Coronary artery (tissue), 2 donors: Measurements from ENCODE around the gene PASD1.

Experiments used
- DNase-seq: peaks from one replicate; pipeline ENCODE4 v3.0.0-alpha.2; 2017; ENCODE audit warnings: low spot score
- H3K27ac ChIP-seq, 2 donors: fragments of 200-600 bp; sonication (generic); one replicate each; pipeline ENCODE4 v1.5.1; 2016 to 2019
- H3K4me3 ChIP-seq: fragments of 200-600 bp; sonication (generic); 2 replicates; pipeline ENCODE4 v1.5.1; 2016; ENCODE audit warnings: mild to moderate bottlenecking, moderate library complexity
- CTCF ChIP-seq: fragments of 200-600 bp; sonication (generic); IDR thresholded peaks from one replicate; pipeline ENCODE4 v1.5.1; 2019; ENCODE audit warnings: antibody characterized with exemption

Gene PASD1

GRCh38 chrX:151697522-151697921, 134.0 kb downstream of the PASD1 start:
- TF ChIP-seq CTCF: no peak
- Histone ChIP-seq H3K27ac (no peak overlapping the region), H3K4me3 (no peak overlapping the region)
- DNase-seq: no peak

GRCh38 chrX:151698485-151698884, 135.0 kb downstream of the PASD1 start:
- TF ChIP-seq CTCF: no peak
- Histone ChIP-seq H3K4me3 (no peak overlapping the region), H3K27ac (no peak overlapping the region)
- no peak for DNase-seq

- Histone ChIP-seq H3K27ac (no peak overlapping the region), H3K4me3 (no peak overlapping the region)
- no peak for TF ChIP-seq CTCF
- DNase-seq: no peak
These were observed 136.3 kb downstream of the PASD1 start for GRCh38 chrX:151699746-151700145.

GRCh38 chrX:151700581-151700980, 137.1 kb downstream of the PASD1 start:
- Histone ChIP-seq H3K27ac (no peak overlapping the region), H3K4me3 (no peak overlapping the region)
- no peak for DNase-seq
- no peak for TF ChIP-seq CTCF

- no peak for TF ChIP-seq CTCF
- no peak overlapping the region for H3K4me3 ChIP-seq
These were observed 137.6 kb downstream of the PASD1 start for GRCh38 chrX:151701071-151701470.

GRCh38 chrX:151701531-151701930, 138.1 kb downstream of the PASD1 start:
- no peak overlapping the region for H3K27ac ChIP-seq
- no peak for TF ChIP-seq CTCF
- no peak overlapping the region for H3K4me3 ChIP-seq
- DNase-seq: no peak

More at GRCh38 chrX:151701071-151701470, 137.6 kb downstream of the PASD1 start:
- no peak for DNase-seq
- H3K27ac ChIP-seq: no peak overlapping the region

- H3K27ac ChIP-seq: no peak overlapping the region
- no peak for DNase-seq
- TF ChIP-seq CTCF: no peak
- H3K4me3 ChIP-seq: no peak overlapping the region
These were observed 138.7 kb downstream of the PASD1 start for GRCh38 chrX:151702026-151702714.
